GM21619 (cell line): ENCODE results near the gene CYP2D6.
"Not testable (repeated sequence)": the region's sequence is repeated elsewhere in the genome, so short reads cannot be mapped to it uniquely, and the experiment has no call there.

Experiments used
- ATAC-seq: cut with Tn5 transposase; IDR thresholded peaks from one replicate; pipeline ENCODE4 v1.9.1; 2021; ENCODE audit not compliant: unreplicated experiment

Gene CYP2D6

DNA sequence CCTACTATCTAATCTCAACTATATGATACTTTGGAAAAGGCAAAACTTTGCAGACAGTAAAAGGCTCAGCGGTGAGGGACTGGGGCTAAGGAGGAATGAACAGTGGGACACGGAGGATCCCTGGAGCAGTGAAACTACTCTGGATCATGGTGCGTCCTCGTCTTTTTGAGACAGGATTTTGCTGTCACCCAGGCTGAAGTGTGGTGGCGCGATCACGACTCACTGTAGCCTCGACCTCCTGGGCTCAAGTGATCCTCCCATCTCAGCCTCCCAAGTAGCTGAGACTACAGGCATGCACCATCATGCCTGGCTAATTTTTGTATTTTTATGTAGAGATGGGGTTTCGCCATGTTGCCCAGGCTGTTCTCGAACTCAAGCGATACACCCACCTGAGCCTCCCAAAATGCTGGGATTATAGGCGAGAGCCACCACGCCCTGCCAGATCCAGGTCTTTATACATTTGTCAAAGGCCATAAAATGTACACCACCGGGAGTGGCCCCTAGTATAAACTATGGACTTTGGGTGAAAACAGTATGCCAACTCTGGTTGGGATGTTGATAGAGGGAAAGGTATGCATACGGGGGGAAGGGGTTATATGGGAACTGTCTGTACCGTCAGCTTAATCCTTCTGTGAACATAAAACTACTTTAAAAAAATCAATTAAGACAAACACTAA, 28.0 kb upstream of the CYP2D6 start:
- ATAC-seq: no peak

DNA sequence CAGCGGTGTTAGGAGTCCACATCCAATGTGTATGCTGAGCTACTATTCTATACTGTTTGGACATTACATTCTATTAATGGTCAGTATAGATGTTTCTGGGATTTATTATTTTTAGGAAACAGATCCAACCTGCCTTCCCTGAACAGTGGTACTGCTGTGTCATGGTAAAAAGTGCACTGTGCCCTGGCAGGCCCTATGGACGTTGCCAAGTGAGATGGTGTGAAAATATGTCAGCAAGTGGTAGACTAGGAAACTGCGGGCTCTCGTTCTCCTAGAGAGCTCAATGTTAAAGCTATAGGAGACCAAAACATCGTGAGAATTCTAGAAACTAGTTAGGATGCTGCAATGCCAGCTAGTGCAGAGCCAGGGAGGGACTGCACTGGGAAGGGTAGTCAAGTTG, 26.0 kb upstream of the CYP2D6 start:
- ATAC-seq: no peak

DNA sequence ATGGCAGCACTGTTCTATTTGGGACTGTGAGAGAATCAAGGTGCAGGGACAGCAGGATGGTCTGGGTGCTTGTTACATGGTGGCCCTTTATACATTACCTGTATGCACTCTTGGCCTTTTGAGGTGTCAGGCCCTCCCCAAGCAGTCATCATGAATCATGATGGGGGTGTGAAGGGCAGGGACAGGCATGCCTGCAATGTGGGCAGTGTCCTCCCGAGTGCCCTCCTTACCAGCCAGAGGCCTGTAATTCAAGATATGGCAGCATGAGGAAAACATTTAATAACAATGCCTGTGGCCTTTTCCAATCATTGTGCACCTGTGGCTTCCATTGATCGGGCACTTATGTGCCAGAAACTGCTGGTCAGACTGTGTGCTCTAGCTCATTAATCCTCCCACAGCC, 25.5 kb upstream of the CYP2D6 start:
- ATAC-seq: no peak

DNA sequence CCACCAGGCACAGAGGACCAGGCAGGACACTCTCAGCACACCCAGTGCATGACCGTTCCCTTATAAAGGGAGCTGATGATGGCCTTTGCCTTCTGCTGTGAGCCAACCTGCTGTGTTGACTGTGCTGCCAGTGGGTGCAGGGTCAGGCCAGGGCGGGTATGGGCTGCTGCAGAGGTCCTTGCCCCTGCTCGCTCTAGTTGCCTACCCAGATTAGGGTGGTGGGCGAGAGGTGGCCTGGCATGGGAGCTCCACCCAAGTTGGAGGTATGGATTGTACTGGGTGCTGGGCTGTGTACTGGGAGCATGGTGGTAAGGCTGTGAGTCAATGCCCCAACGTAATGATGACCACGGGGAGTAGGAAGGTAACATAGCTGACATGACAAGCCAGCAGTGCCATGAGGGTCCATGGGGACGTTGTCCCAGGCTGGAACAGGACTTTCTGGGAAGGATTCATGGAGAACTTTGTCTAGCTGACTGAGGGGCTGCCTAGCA, 24.5 kb upstream of the CYP2D6 start:
- ATAC-seq: no peak

DNA sequence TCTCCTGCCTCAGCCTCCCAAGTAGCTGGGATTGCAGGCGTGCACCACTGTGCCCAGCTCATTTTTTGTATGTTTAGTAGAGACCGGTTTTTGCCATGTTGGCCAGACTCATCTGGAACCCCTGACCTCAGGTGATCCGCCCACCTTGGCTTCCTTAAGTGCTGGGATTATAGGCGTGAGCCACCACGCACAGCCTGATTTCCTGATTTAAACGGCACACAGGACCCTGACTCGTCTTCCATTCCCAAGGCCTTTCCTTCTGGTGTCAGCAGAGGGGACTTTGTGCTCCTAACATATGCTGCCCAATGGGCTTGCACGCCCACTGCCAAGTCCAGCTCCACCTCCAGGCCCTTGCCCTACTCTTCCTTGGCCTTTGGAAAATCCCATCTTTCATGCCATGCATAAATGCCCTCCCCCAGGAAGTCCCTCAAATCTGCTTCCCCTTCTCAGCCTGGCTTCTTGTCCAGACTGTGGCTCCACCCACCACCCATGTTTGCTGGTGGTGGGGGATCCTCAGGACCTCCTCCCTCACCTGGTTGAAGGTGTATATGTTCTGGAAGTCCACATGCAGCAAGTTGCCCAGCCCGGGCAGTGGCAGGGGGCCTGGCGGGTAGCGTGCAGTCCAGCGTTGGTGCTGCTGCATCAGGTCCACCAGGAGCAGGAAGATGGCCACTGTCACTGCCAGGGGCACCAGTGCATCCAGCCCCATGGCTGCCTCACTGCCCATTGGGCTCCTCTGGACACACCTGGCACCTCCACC, 23.9 kb upstream of the CYP2D6 start:
- no peak for ATAC-seq

DNA sequence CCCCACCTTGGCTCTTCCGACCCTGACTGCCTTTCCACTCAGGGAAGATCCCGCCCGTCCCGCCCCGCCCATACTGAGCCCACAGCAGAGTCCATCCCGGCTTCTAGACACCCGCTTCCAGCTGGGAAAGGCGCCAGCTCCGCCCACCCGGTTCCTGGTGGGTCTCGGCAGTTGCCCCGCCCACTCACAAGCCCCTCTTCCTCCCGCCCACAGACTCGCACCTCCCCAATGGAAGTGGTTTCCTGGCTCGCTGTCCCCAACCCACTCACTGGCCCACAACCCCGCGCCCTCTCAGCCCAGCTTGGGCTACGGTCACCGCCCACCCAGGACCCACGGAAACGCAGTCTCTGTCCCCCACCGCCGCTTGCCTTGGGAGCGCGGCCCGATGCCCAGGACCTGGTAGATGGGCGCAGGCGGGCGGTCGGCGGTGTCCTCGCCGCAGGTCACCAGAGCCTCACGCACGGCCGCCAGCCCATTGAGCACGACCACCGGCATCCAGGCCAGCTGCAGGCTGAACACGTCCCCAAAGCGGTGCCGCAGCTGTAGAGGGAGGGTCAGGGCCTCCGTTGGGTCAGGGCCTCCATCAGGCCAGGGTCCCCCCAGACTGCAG, 22.2 kb upstream of the CYP2D6 start:
- ATAC-seq: no peak

DNA sequence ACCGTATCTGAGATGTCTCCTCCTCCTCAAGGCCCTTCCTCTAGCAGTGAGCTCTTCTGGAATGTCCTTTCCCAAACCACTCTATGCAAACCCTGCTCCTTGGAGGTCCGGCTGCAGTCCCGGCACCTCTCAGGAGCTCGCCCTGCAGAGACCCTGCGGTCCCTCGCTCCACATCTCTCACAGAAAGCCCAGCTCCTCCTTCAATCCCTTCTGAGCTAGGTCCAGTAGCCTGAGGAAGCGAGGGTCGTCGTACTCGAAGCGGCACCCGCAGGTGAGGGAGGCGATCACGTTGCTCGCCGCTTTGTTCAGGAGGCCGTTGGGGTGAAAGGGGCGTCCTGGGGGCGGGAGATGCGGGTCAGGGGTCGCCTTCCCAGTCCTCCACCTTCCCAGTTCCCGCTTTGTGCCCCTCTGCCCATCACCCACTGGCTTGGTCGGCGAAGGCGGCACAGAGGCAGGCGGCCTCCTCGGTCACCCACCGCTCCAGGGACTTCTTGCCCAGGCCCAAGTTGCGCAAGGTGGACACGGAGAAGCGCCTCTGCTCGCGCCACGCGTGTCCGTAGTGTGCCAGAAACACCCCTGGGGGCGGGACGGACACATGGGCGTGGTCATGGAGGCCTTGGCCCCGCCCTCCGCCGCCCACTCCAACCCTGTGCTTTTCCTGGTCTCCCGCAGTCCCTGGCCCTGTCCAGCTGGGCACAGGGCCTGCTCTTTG, 21.5 kb upstream of the CYP2D6 start:
- ATAC-seq: no peak

DNA sequence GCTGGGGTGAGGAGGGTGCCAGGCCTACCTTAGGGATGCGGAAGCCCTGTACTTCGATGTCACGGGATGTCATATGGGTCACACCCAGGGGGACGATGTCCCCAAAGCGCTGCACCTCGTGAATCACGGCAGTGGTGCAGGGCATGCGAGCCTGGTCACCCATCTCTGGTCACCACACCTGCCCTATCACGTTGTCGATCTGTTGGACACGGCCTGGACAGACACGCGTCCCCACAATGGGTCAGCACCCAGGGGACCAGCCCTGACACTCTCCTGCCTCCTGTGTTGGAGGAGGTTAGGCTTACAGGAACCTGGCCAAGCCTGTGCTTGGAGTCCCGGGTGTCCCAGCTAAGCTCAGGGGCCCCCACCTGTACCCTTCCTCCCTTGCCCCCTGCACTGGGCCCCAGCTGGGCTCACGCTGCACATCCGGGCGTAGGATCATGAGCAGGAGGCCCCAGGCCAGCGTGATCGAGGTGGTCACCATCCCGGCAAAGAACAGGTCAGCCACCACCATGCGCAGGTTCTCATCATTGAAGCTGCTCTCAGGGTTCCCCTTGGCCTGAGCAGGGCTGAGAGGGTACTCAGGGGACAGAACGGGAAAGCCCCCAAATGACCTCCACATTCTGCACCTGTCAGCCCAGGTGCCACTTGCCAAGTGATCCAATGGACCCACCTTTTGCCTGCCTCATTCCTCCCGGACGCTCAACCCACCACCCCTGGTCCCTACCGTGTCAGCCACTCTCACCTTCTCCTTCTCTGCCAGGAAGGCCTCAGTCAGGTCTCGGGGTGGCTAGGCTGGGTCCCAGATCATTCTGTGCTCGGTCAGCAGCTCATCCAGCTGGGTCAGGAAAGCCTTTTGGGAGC, 20.3 kb upstream of the CYP2D6 start:
- ATAC-seq: no peak

DNA sequence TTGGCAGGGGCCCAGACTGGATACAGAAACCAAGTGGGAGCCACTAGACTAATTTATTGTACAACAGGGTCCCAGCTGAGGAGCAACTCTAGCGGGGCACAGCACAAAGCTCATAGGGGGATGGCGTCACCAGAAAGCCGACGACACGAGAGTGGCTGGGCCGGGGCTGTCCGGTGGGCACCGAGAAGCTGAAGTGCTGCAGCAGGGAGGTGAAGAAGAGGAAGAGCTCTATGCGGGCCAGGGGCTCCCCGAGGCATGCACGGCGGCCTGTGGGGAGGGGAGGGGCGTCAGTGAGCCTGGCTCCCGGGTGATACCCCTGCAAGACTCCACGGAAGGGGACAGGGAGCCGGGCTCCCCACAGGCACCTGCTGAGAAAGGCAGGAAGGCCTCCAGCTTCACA, 19.2 kb upstream of the CYP2D6 start:
- not testable (repeated sequence) for ATAC-seq

DNA sequence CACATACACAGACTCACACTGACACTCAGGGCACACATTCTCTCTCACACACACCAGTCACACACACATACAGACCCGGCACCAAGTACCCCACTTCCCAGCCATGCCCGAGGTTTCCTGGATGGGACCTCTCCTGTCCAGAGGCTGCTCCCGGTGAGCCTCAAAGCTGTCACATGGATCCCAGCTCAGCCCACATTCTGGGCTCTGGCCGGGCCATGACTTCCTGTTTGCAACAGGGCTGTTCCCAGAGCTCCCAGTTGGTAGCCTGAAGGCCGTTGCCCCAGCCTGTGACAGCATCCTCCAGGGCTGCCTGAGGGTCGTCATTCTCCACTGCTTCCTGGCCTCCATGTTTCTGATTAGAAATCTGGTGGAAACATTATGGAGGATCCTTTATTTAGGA, 14.6 kb upstream of the CYP2D6 start:
- no peak for ATAC-seq

DNA sequence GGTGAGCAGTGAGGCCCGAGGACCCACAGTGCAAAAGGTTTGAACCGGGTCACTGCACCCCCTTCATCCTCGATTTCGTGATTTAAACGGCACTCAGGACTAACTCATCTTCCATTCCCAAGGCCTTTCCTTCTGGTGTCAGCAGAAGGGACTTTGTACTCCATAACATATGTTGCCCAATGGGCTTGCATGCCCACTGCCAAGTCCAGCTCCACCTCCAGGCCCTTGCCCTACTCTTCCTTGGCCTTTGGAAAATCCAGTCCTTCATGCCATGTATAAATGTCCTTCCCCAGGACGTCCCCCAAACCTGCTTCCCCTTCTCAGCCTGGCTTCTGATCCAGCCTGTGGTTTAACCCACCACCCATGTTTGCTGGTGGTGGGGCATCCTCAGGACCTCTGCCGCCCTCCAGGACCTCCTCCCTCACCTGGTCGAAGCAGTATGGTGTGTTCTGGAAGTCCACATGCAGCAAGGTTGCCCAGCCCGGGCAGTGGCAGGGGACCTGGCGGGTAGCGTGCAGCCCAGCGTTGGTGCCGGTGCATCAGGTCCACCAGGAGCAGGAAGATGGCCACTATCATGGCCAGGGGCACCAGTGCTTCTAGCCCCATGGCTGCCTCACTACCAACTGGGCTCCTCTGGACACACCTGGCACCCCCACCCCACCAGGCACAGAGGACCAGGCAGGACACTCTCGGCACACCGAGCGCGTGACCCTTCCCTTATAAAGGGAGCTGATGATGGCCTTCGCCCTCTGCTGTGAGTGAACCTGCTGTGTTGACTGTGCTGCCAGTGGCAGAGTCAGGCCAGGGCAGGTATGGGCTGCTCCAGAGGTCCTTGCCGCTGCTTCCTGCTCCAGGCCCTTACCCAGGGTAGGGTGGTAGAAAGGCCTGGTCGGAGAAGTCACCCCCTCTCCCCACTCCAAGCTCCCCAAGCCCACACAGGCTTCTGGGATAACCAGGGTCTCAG, 13.5 kb upstream of the CYP2D6 start:
- ATAC-seq: not testable (repeated sequence)

DNA sequence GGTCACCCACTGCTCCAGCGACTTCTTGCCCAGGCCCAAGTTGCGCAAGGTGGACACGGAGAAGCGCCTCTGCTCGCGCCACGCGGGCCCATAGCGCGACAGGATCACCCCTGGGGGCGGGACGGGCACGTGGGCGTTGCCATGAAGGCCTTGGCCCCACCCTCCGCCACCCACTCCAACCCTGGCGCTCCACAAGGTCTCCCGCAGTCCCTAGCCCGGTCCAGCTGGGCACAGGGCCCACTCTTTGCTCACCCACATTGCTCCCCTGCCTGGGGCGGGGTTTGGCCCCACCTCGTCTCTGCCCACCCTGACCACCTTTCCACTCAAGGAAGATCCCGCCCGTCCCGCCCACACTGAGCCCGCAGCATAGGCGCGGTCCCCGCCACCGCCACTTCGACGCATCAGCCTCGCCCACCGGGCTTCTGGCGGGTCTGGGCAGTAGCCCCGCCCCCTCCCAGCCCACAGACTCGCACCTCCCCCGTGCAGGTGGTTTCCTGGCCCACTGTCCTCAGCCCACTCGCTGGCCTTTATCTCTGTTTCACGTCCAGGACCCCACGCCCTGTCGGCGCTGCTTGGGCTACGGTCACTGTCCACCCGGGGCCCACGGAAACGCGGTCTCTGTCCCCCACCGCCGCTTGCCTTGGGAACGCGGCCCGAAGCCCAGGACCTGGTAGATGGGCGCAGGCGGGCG, 12.3 kb upstream of the CYP2D6 start:
- ATAC-seq: no peak

DNA sequence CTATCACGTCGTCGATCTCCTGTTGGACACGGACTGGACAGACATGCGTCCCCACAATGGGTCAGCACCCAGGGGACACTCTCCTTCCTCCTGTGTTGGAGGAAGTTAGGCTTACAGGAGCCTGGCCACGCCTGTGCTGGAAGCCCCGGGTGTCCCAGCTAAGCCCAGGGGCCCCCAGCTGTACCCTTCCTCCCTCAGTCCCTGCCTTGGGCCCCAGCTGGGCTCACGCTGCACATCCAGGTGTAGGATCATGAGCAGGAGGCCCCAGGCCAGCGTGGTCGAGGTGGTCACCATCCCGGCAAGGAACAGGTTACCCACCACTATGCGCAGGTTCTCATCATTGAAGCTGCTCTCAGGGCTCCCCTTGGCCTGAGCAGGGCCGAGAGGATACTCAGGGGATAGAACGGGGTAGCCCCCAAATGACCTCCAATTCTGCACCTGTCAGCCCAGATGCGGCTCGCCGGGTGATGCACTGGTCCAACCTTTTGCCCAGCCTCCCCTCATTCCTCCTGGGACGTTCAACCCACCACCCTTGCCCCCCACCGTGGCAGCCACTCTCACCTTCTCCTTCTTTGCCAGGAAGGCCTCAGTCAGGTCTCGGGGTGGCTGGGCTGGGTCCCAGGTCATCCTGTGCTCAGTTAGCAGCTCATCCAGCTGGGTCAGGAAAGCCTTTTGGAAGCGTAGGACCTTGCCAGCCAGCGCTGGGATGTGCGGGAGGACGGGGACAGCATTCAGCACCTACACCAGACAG, 10.9 kb upstream of the CYP2D6 start:
- ATAC-seq: not testable (repeated sequence)

DNA sequence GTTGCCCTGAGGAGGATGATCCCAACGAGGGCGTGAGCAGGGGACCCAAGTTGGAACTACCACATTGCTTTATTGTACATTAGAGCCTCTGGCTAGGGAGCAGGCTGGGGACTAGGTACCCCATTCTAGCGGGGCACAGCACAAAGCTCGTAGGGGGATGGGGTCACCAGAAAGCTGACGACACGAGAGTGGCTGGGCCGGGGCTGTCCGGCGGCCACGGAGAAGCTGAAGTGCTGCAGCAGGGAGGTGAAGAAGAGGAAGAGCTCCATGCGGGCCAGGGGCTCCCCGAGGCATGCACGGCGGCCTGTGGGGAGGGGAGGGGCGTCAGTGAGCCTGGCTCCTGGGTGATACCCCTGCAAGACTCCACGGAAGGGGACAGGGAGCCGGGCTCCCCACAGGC, 9.5 kb upstream of the CYP2D6 start:
- ATAC-seq: not testable (repeated sequence)

DNA sequence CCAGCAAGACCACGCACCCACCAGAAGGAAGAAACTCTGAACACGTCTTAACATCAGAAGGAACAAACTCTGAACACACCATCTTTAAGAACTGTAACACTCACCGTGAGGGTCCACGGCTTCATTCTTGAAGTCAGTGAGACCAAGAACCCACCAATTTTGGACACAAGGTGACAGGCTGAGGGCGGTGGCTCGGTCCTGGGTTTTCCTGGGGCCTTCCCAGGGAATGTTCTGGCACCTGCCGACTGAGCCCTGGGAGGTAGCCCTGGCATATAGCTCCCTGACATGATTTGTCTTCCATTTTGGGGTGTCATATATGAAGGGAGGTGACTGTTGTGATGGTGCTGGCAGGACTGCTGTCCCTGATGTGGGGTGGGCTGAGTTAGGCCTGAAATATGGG, 8.9 kb upstream of the CYP2D6 start:
- not testable (repeated sequence) for ATAC-seq

DNA sequence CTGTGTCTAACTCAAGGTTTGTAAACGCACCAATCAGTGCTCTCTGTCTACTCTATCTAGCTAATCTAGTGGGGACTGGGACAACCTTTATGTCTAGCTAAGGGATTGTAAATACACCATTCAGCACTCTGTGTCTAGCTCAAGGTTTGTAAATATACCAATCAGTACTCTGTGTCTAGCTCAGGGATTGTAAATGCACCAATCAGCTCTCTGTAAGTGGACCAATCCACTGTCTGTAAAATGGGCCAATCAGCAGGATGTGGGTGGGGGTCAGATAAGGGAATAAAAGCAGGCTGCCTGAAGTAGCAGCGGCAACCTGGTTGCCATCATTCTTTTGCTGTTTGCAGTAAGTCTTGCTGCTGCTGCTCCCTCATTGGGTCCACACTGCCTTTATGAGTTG, 8.4 kb upstream of the CYP2D6 start:
- no peak for ATAC-seq

DNA sequence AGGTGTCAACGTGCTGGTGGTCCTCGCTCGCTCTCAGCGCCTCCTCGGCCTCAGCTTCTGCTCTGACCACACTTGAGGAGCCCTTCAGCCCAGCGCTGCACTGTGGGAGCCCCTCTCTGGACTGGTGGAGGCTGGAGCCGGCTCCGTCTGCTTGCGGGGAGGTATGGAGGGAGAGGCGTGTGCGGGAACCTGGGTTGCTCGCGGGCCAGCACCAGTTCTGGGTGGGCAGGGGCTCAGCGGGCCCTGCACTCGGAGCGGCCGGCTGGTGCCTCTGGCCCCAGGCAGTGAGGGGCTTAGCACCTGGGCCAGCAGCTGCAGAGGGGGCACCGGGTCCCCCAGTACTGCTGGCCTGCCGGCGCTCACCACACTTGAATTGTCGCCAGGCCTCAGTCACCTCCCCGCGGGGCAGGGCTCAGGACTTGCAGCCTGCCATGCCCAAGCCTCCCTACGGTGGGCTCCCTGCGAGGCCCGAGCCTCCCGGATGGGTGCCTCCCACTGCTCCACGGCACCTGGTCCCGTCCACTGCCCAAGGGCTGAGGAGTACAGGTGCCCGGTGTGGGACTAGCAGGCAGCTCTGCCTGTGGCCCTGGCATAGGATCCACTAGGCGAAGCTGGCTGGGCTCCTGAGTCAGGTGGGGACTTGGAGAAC, 7.6 kb upstream of the CYP2D6 start:
- ATAC-seq: no peak

DNA sequence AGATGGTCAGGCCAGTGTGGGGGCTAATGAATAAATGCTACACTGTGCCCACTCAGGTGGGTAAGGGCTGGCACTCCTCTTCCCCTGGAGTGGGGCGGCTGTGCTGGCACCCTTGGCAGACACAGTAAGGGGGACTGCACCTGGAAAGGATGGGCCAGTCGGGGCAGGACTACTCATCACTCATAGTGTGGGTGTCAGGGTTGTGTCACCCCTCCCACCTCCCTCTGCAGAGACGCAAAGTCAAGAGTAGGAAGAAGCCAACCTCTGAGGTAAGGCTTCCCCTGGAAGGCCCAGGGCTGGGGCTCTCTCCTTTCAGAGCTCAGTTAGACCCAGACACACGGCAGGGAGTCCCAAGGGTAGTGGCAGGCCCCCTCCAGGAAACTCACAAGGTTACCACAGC, 5.1 kb upstream of the CYP2D6 start:
- not testable (repeated sequence) for ATAC-seq
